Astrocyte (in vitro differentiated cells and primary cell): ENCODE data around the gene CRACDL.

ENCODE experiments used
- CTCF ChIP-seq: IDR thresholded peaks from 2 replicates; pipeline ENCODE4 v1.5.1; 2011; ENCODE audit warnings: low read depth, mild to moderate bottlenecking, inconsistent platforms, low read length, moderate library complexity; ENCODE audit not compliant: insufficient read depth
- EZH2 ChIP-seq: IDR thresholded peaks from 2 replicates; pipeline ENCODE4 v1.6.1; 2012; ENCODE audit warnings: mild to moderate bottlenecking, low read length, inconsistent platforms; ENCODE audit not compliant: insufficient read depth

DNA sequence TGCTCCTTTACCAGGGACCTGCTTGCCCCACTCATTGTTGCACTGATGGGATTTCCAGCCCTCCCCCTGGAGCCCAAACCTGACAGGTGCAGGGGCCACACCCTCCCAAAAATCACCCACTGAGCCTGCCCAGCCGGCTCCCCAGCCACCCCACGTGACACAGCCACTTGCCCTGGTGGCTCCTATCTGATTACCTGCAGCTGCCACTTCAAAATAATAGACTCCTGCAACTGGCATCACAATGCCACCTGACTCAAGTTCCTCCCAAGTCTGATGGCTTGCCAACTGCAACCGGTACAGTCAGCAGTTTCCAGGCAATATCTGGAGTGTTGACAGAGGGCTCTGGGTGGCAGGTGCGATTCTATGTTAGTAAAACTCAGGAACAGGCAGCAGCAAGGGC, 66.2 kb downstream of the CRACDL start:
- TF ChIP-seq CTCF: no peak
- no peak for TF ChIP-seq EZH2
